ENCODE data around the gene GP1BB. TPM values are rescaled to one million over a fixed set of nuclear protein-coding genes. Genes with fewer than 3 reads are reported as not detected.
A peak's percentile ranks its signal among the peaks of the same experiment; 100 is the strongest.

GP1BB gene
- total RNA-seq, 2 donors from 2014 or later = 0.48 to 0.62 TPM

GRCh38 chr22:19716041-19716828 is 7.1 kb upstream of the GP1BB start:
- H3K9ac ChIP-seq (ENCODE audit: extremely low read depth, low read length, poor library complexity, severe bottlenecking) = no peak overlapping the region
- Mint-ChIP-seq H3K4me3 (no peak overlapping the region), H3K4me1 (no peaks in the 10 kb centered on the region), H3K36me3 (ENCODE audit: low read depth) (peaks cover 9% of the 10 kb centered on the region), H3K27me3 (ENCODE audit: insufficient read depth) (peaks cover 54% of the 10 kb centered on the region), H3K9me3 (no peaks in the 10 kb centered on the region), H3K27ac (no peak overlapping the region)
- no peak for DNase-seq
- 86 to 91% methylated on average over 9 to 11 of the region's 11 CpGs for WGBS, 2 experiments (ENCODE audit: insufficient coverage in 1 of 2, insufficient read length in 1 of 2)
- H3K4me3 ChIP-seq (ENCODE audit: low read length) = no peak overlapping the region
- H3K9me3 ChIP-seq (ENCODE audit: control insufficient read depth, low read length) = no peaks in the 10 kb centered on the region
- H3K27ac ChIP-seq (ENCODE audit: low read depth, low read length) = no peak overlapping the region
- no peaks in the 10 kb centered on the region for H3K36me3 ChIP-seq (ENCODE audit: control insufficient read depth, insufficient read depth, low read length)
- H3K27me3 ChIP-seq (ENCODE audit: control insufficient read depth, insufficient read depth, low read length, poor library complexity, severe bottlenecking) = peaks cover 80% of the 10 kb centered on the region
- no peak for TF ChIP-seq CTCF (conservative IDR thresholded peaks at IDR 0.05)
- no peaks in the 10 kb centered on the region for H3K4me1 ChIP-seq (ENCODE audit: control insufficient read depth, insufficient read depth, low read length)

GRCh38 chr22:19716829-19717105 is 6.6 kb upstream of the GP1BB start:
- Histone ChIP-seq H3K4me3 (ENCODE audit: low read length) (no peak overlapping the region), H3K27ac (ENCODE audit: low read depth, low read length) (no peak overlapping the region), H3K9me3 (ENCODE audit: control insufficient read depth, low read length) (no peaks in the 10 kb centered on the region), H3K9ac (ENCODE audit: extremely low read depth, low read length, poor library complexity, severe bottlenecking) (no peak overlapping the region), H3K36me3 (ENCODE audit: control insufficient read depth, insufficient read depth, low read length) (no peaks in the 10 kb centered on the region), H3K4me1 (ENCODE audit: control insufficient read depth, insufficient read depth, low read length) (no peaks in the 10 kb centered on the region), H3K27me3 (ENCODE audit: control insufficient read depth, insufficient read depth, low read length, poor library complexity, severe bottlenecking) (peaks cover 85% of the 10 kb centered on the region)
- Mint-ChIP-seq H3K36me3 (ENCODE audit: low read depth) (peaks cover 11% of the 10 kb centered on the region), H3K27me3 (ENCODE audit: insufficient read depth) (peaks cover 59% of the 10 kb centered on the region), H3K4me1 (no peaks in the 10 kb centered on the region), H3K9me3 (no peaks in the 10 kb centered on the region), H3K27ac (no peak overlapping the region), H3K4me3 (no peak overlapping the region)
- TF ChIP-seq CTCF (conservative IDR thresholded peaks at IDR 0.05) = no peak
- WGBS, 2 experiments (ENCODE audit: insufficient coverage in 1 of 2, insufficient read length in 1 of 2) = 85% methylated on average over 1 of the region's 1 CpG; no CpG with 5 or more reads in 1 of the 2 experiments
- DNase-seq = no peak

- Mint-ChIP-seq H3K4me3 (peak overlapping the region; percentile 45), H3K27ac (no peak overlapping the region), H3K9me3 (no peaks in the 10 kb centered on the region), H3K27me3 (ENCODE audit: insufficient read depth) (peaks cover 63% of the 10 kb centered on the region), H3K4me1 (no peaks in the 10 kb centered on the region), H3K36me3 (ENCODE audit: low read depth) (peaks cover 12% of the 10 kb centered on the region)
- H3K9ac ChIP-seq (ENCODE audit: extremely low read depth, low read length, poor library complexity, severe bottlenecking) = no peak overlapping the region
- no peak for DNase-seq
- H3K9me3 ChIP-seq (ENCODE audit: control insufficient read depth, low read length) = no peaks in the 10 kb centered on the region
- no peak overlapping the region for H3K4me3 ChIP-seq (ENCODE audit: low read length)
- TF ChIP-seq CTCF (conservative IDR thresholded peaks at IDR 0.05) = no peak
- no peaks in the 10 kb centered on the region for H3K4me1 ChIP-seq (ENCODE audit: control insufficient read depth, insufficient read depth, low read length)
- peaks cover 86% of the 10 kb centered on the region for H3K27me3 ChIP-seq (ENCODE audit: control insufficient read depth, insufficient read depth, low read length, poor library complexity, severe bottlenecking)
- WGBS, 2 experiments (ENCODE audit: insufficient coverage in 1 of 2, insufficient read length in 1 of 2) = 49 to 83% methylated on average over 2 to 9 of the region's 9 CpGs
- no peaks in the 10 kb centered on the region for H3K36me3 ChIP-seq (ENCODE audit: control insufficient read depth, insufficient read depth, low read length)
- H3K27ac ChIP-seq (ENCODE audit: low read depth, low read length) = no peak overlapping the region
Measured at GRCh38 chr22:19717181-19717580, 6.2 kb upstream of the GP1BB start.
